IPS-18c (cell line): ENCODE data around the gene RHBG.

Experiments
- H3K4me3 ChIP-seq: 2 replicates; pipeline ENCODE4 v1.7.0; 2013; ENCODE audit warnings: low read depth, mild to moderate bottlenecking, low read length, moderate library complexity; ENCODE audit not compliant: insufficient read depth
- H3K9me3 ChIP-seq: one replicate; pipeline ENCODE4 v1.6.1; 2013; ENCODE audit warnings: mild to moderate bottlenecking, low read length, moderate library complexity; ENCODE audit not compliant: control insufficient read depth, insufficient read depth

RHBG gene

DNA sequence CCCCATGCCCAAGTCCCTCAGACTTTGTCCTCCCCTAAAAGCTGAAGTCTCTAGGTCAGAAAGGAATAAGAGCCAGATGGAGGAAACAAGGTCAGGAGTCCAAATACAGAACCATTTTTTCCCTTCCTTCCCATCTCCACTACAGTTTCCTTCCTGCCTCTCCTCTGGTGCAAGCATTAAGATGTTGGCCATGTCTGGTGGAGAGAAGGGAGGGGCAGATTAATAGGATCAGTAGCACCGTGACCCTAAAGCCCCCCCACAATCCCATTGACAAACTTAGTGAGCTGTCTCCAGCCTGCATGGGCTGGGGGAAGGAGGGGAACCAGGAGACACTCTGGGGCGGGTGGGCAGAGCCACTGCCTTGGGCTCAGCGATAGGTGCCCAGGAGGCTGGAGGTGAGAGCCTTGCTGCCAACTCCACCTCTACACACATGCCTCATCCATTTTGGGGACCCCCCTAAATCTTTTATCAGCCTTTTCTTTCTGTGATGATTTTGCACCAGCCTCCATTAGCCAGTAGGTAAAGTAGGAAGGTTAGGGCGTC lies 59.8 kb downstream of the RHBG start:
- Histone ChIP-seq H3K4me3 (no peak overlapping the region), H3K9me3 (no peaks in the 10 kb centered on the region)

DNA sequence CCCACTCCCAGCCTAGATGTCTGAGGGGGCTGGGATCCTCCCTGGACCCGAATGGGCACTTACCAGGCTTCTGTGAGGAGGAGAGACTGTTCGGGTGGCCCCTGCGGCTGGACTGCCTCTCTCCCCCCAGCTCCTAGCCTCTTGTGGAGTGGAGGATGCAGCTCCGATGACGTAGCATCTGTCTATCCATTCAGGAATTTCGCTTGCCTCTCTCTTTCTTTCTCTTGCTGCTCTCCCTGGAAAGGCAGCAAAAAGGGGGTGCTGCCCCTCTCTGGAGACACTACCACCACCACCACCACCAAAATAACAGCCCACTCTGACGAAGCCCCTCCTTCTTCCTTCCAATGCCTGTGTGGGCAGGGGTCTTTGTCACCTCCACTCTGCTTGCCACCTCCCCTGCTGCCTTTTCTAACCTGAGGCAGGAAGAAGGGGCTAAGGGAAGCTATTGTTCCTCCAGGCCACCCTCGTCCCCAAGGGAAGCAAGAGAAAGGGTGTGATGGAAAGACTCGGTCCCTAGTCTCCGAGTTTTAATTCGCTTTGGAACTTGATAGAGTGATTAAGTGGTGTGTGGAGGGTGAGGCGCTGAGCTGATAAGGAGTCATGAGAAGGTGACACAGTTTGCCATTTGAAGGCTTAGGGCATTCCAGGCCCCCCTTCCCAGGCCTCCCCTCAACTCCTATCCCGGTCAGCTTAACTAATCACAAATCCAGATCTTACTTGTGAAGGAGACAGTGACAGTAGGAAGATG lies 60.5 kb downstream of the RHBG start:
- H3K4me3 ChIP-seq: no peak overlapping the region
- H3K9me3 ChIP-seq: no peaks in the 10 kb centered on the region

DNA sequence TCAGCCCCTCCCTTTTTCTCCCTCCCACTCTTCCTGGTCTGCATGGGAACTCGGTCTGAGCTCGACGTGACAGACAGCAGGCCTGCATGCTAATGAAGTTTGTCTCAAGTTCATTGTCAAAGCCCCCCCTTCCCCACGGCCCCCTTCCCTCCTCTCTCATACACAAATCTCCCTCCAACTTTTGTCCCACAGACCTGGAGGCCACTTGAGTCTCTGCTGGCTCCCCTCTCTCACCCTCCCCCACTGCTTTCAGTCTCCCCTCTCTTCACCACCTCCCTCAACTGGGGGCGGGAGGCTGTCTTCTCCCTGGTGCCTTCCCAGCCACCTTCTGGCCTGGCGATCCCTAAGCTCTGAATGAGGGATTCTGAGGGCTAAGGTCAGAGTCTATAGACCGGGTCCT lies 61.3 kb downstream of the RHBG start:
- Histone ChIP-seq H3K9me3 (no peaks in the 10 kb centered on the region), H3K4me3 (no peak overlapping the region)

DNA sequence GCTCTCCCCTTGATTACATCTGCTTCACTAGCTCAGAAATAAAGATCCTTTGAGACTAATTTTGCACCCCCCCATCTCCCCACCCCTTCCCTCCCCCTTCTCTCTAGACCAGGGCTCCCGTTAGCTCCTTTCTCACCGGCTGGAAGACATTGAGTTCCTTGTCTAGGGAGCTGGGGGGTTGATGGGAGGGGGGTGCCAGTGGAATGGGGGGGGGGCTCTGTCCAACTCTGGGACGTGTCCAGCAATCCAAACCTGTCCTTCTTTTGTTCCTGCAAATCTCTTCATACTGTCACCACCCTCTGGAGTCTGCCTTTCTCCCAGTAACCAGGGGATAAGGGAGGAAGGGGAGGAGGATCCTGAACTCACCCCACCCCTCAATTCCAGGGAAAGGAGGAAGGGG lies 61.9 kb downstream of the RHBG start:
- H3K4me3 ChIP-seq: no peak overlapping the region

DNA sequence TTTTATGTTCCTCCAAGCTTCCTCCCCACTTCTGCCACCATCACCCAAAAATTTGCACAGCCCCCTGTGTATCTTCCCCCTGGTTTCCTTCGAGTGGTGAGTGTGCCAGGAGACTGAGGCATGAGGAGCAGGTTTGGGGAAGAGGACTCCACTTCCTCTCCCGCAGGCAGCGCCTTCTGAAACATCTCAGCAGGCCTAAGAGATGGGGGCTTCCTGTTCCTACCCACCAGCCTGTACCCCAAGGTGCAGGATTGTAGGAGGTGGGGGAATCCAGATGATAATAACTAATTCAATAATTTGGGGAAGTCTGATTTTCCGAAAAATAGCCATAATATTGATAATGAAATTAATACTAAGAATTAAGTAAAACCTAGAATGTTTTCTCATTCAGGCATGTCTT lies 62.4 kb downstream of the RHBG start:
- no peak overlapping the region for H3K4me3 ChIP-seq
- no peaks in the 10 kb centered on the region for H3K9me3 ChIP-seq

More for the DNA sequence above, 61.9 kb downstream of the RHBG start:
- H3K9me3 ChIP-seq: no peaks in the 10 kb centered on the region

DNA sequence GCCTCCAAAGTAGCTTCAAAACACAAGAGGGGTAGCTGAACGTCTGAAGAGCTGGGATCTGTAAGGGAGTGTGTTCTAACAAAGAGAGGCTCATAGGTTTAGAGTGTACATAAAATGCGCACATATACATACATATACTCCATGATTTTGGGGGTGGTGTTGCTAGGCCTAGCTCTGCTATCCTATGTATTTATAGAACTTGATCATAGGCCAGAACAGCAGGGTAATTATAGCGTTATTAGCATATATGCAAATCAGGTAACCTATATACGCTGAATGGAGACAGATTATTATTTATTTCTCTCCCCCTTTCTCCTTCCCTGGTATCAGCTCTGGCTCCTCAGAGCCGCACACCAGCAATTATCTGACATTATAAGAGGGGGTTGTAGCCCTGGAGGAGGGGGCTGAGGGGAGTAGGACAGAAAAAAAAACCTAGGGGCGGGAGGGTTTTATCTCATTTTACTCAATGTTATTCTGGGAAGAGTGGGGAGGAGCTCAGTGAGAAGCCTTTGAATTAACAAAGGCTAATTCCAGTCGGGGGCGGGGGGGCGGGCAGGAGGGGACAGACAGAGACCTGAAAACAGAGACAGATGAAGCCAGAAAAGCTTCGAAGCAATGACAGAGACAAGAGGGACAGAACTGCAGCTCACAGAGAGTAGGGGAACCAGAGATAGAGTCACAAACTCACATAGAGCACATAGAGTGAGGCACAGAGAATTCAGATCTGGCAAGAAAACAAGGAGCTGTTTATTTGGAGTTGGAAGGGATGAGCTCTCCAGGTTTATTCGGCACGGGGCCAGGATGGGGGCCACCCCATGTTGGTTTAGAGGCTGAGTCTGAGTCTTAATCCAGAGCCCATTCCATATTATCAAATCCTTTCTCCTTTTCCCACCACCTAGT lies 63.0 kb downstream of the RHBG start:
- no peak overlapping the region; the same call in 1 of the 2 replicates for H3K4me3 ChIP-seq

DNA sequence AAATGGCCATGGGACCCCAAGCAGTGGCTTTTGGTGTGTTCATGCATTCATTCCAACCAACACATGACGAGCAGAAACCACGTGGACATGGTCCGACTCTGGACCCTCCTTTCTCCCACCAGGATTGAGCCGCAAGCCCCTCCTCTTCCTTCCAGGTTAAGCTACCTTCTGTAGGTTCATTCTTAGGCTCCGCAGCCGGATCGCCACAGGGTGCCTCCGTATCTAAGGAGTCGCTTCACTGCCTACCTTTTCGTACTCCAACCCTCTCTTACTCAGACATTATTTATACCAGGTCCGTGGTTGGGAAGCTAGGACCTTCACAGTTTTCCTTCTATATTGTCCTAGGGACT lies 63.6 kb downstream of the RHBG start:
- Histone ChIP-seq H3K4me3 (no peak overlapping the region; the same call in 1 of the 2 replicates), H3K9me3 (no peaks in the 10 kb centered on the region)

More for the DNA sequence above, 63.0 kb downstream of the RHBG start:
- no peaks in the 10 kb centered on the region for H3K9me3 ChIP-seq

DNA sequence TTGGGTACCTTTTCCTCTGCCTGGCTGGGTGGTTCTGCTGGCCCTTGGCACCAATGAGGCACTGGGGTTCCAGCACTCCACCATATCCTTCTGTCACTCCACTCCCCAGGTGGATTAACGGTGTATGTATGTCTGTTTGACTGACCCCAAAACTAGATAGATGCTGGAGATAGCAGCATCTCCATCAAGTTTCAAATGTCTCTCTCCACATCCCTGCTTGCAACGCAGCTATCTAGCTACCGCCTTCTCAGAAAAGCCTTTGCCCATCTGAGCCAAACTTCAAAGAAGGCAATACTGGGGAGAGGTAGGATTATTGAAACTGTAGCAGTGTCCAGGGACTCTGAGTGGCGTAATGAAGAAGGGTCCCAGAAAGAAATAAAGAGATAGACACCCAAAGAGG lies 64.0 kb downstream of the RHBG start:
- H3K9me3 ChIP-seq: no peaks in the 10 kb centered on the region

DNA sequence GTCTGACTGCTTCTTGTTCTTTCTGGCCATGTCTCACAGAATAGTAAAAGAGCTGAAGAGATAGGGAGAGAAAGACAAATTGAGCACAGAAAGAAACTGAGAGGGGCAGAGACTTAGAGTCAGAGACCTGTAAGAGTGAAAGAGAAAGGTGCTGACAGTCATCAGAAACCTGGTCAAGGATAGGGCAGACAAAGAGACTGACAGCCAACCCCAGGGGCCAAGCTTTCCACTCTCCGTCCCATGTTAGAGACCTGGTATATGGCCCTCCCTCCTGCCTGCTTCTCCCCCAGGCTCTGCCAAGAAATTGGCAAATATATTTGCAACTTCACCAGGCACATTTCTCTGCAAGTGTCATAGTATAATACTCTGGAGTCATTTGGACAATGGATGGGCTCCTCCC lies 64.6 kb downstream of the RHBG start:
- no peaks in the 10 kb centered on the region for H3K9me3 ChIP-seq
- H3K4me3 ChIP-seq: no peak overlapping the region

More for the DNA sequence above, 64.0 kb downstream of the RHBG start:
- no peak overlapping the region for H3K4me3 ChIP-seq
